Loucy (cell line): Measurements from ENCODE around the gene LPP.

Experiments
- H2AFZ ChIP-seq: fragments of 200-600 bp; sonication (generic); 2 replicates; pipeline ENCODE4 v1.6.0; 2016; ENCODE audit warnings: antibody characterized with exemption, mild to moderate bottlenecking, low read length, moderate library complexity
- H3F3A ChIP-seq: fragments of 200-600 bp; 2 replicates; pipeline ENCODE4 v1.6.0; 2016; ENCODE audit warnings: antibody characterized with exemption, low read depth, mild to moderate bottlenecking
- H3K27me3 ChIP-seq: fragments of 200-600 bp; sonication (generic); 2 replicates; pipeline ENCODE4 v1.6.1; 2014; ENCODE audit warnings: low read length, mild to moderate bottlenecking; ENCODE audit not compliant: insufficient read depth, poor library complexity, severe bottlenecking
- H3K36me3 ChIP-seq: fragments of 200-600 bp; sonication (generic); 2 replicates; pipeline ENCODE4 v1.6.1; 2016; ENCODE audit warnings: low read length; ENCODE audit not compliant: insufficient read depth
- H3K4me1 ChIP-seq: fragments of 200-600 bp; sonication (generic); 2 replicates; pipeline ENCODE4 v1.5.1; 2014; ENCODE audit warnings: low read length, mild to moderate bottlenecking; ENCODE audit not compliant: insufficient read depth, poor library complexity, severe bottlenecking
- H3K4me2 ChIP-seq: fragments of 200-600 bp; sonication (generic); 2 replicates; pipeline ENCODE4 v1.6.0; 2014; ENCODE audit warnings: antibody characterized with exemption, low read length, low read depth, mild to moderate bottlenecking; ENCODE audit not compliant: poor library complexity, severe bottlenecking
- H3K4me3 ChIP-seq: fragments of 200-600 bp; sonication (generic); 2 replicates; pipeline ENCODE4 v1.5.1; 2014; ENCODE audit warnings: low read length, mild to moderate bottlenecking, mixed read lengths; ENCODE audit not compliant: poor library complexity, severe bottlenecking
- H3K79me2 ChIP-seq: fragments of 200-600 bp; sonication (generic); 2 replicates; pipeline ENCODE4 v1.6.1; 2014; ENCODE audit warnings: low read length; ENCODE audit not compliant: insufficient read depth
- H3K9ac ChIP-seq: fragments of 200-600 bp; sonication (generic); 2 replicates; pipeline ENCODE4 v1.6.0; 2014; ENCODE audit warnings: mild to moderate bottlenecking, low read depth, low read length, moderate library complexity; ENCODE audit not compliant: poor library complexity, severe bottlenecking
- H3K9me2 ChIP-seq: fragments of 200-600 bp; sonication (generic); replicated peaks from 2 replicates; pipeline ENCODE4 v1.6.1; 2016; ENCODE audit warnings: low read depth, low read length, mixed read lengths
- H3K9me3 ChIP-seq: fragments of 200-600 bp; sonication (generic); 2 replicates; pipeline ENCODE4 v1.6.1; 2014; ENCODE audit warnings: mild to moderate bottlenecking, antibody characterized with exemption, low read length, low read depth; ENCODE audit not compliant: insufficient read depth
- H4K20me1 ChIP-seq: fragments of 200-600 bp; sonication (generic); 2 replicates; pipeline ENCODE4 v1.6.0; 2014; ENCODE audit warnings: antibody characterized with exemption, low read length, mild to moderate bottlenecking; ENCODE audit not compliant: insufficient read depth, poor library complexity, severe bottlenecking
- EZH2phosphoT487 ChIP-seq: fragments of 200-600 bp; IDR thresholded peaks from 2 replicates; pipeline ENCODE4 v1.6.1; 2018; ENCODE audit warnings: antibody characterized with exemption, mild to moderate bottlenecking, moderate library complexity, borderline replicate concordance
- TF ChIP-seq, protein P1 (sequence below): fragments of 200-600 bp; sonication (generic); conservative IDR thresholded peaks from 2 replicates; pipeline ENCODE4 v1.5.1; 2014; ENCODE audit warnings: mild to moderate bottlenecking, antibody characterized with exemption, low read length

Gene LPP

DNA sequence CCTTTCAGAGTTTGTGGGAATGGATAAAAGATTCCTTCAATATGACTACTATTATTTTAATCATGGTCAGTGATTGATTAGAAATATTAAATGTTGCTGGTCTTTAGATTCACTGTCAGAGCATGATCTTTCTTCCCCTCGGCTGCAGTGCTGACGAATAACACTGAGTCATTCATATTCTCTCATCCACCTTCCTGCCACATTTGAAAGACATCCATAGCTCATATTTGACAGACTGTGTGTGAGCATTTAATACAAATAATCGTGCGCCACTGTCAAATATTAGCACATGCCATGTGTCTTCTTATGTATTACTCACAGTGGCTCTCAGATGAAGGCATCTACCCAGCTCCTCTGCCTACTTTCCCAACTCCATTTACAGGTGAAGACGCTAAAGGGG, 541.3 kb downstream of the LPP start:
- H3F3A ChIP-seq = no peaks in the 10 kb centered on the region
- H3K9ac ChIP-seq = no peak overlapping the region
- no peaks in the 10 kb centered on the region for H4K20me1 ChIP-seq
- no peaks in the 10 kb centered on the region for H3K36me3 ChIP-seq
- TF ChIP-seq EZH2phosphoT487 = no peak
- TF ChIP-seq, protein P1, sequence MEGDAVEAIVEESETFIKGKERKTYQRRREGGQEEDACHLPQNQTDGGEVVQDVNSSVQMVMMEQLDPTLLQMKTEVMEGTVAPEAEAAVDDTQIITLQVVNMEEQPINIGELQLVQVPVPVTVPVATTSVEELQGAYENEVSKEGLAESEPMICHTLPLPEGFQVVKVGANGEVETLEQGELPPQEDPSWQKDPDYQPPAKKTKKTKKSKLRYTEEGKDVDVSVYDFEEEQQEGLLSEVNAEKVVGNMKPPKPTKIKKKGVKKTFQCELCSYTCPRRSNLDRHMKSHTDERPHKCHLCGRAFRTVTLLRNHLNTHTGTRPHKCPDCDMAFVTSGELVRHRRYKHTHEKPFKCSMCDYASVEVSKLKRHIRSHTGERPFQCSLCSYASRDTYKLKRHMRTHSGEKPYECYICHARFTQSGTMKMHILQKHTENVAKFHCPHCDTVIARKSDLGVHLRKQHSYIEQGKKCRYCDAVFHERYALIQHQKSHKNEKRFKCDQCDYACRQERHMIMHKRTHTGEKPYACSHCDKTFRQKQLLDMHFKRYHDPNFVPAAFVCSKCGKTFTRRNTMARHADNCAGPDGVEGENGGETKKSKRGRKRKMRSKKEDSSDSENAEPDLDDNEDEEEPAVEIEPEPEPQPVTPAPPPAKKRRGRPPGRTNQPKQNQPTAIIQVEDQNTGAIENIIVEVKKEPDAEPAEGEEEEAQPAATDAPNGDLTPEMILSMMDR = no peak
- H3K9me2 ChIP-seq = no peaks in the 10 kb centered on the region
- H3K9me3 ChIP-seq = no peaks in the 10 kb centered on the region
- no peaks in the 10 kb centered on the region for H3K27me3 ChIP-seq
- peaks cover 3% of the 10 kb centered on the region for H3K4me1 ChIP-seq
- no peak overlapping the region for H3K4me2 ChIP-seq
- H2AFZ ChIP-seq = no peak overlapping the region
- H3K79me2 ChIP-seq = no peaks in the 10 kb centered on the region
- H3K4me3 ChIP-seq = no peak overlapping the region

DNA sequence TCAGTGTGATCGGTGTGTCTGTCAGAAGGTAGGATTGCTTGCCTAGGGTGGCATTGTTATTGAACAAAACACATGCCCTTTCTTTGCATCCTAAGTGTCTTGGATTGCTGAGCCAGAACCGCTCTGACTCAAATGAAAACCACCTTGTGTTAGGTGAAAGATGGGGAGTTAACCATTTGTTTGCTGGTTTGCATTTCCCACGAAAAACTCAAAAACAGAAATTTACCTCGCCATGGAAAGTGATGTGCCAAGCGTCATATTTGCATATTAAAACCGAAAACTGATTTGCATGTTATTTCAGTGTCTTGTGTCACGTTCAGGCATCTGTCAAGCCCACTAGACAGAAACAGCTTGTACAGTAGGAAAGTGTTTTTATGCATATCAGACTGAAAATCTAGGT, 543.2 kb downstream of the LPP start:
- Histone ChIP-seq H3K4me3 (no peak overlapping the region), H3K79me2 (no peaks in the 10 kb centered on the region), H3K9ac (no peak overlapping the region), H3K36me3 (no peaks in the 10 kb centered on the region), H2AFZ (no peak overlapping the region), H3K9me3 (no peaks in the 10 kb centered on the region), H3K4me1 (peaks cover 3% of the 10 kb centered on the region), H3F3A (no peaks in the 10 kb centered on the region), H3K4me2 (no peak overlapping the region), H3K9me2 (no peaks in the 10 kb centered on the region), H3K27me3 (no peaks in the 10 kb centered on the region), H4K20me1 (no peaks in the 10 kb centered on the region)
- TF ChIP-seq EZH2phosphoT487 = no peak
- TF ChIP-seq, protein P1 = no peak

DNA sequence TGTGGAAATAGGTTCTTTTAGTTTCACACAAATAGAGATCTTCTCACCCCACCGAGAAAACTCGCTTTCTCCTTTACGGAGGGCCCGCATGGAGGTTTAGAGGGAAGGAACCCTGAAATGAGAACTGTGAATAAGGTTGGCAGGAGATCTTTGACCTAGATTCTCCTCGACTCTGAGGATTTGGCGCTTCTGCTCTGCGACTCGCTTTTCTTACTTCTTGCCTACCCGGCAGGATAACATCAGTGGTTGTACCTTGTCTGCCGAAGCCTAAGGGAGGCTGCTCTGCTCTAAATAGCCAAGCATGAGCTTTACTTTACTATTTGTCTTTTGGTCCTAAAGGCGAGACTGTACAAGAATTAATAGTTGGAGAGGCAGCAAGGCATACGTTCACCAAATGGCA, 544.5 kb downstream of the LPP start:
- peaks cover 3% of the 10 kb centered on the region for H3K4me1 ChIP-seq
- H3K9me3 ChIP-seq = no peaks in the 10 kb centered on the region
- H3K36me3 ChIP-seq = no peaks in the 10 kb centered on the region
- no peak overlapping the region for H3K4me2 ChIP-seq
- no peaks in the 10 kb centered on the region for H3F3A ChIP-seq
- no peak overlapping the region for H2AFZ ChIP-seq
- H3K79me2 ChIP-seq = no peaks in the 10 kb centered on the region
- no peaks in the 10 kb centered on the region for H4K20me1 ChIP-seq
- no peaks in the 10 kb centered on the region for H3K27me3 ChIP-seq
- TF ChIP-seq, protein P1 = no peak
- no peak for TF ChIP-seq EZH2phosphoT487
- no peak overlapping the region for H3K4me3 ChIP-seq
- no peaks in the 10 kb centered on the region for H3K9me2 ChIP-seq
- H3K9ac ChIP-seq = no peak overlapping the region
